Fibroblast of pulmonary artery (primary cell): ENCODE data around the gene FBXO46.

Source experiments
- DNase-seq: peaks from one replicate; pipeline ENCODE4 v3.0.0-alpha.2; 2010; ENCODE audit warnings: low read depth
- H3K4me3 ChIP-seq: replicated peaks from 2 replicates; pipeline ENCODE4 v1.5.1; 2011; ENCODE audit warnings: low read depth, mild to moderate bottlenecking, control low read depth, low read length, moderate library complexity
- CTCF ChIP-seq: IDR thresholded peaks from 2 replicates; pipeline ENCODE4 v1.5.1; 2011; ENCODE audit warnings: mild to moderate bottlenecking, control low read depth, low read length, inconsistent platforms; ENCODE audit errors: missing control alignments

FBXO46 gene

GRCh38 chr19:45711851-45712698 is 18.6 kb downstream of the FBXO46 start:
- no peak for TF ChIP-seq CTCF
- DNase-seq: no peak
- H3K4me3 ChIP-seq: no peak overlapping the region

- H3K4me3 ChIP-seq: no peak overlapping the region
- TF ChIP-seq CTCF: no peak
- no peak for DNase-seq
Measured at GRCh38 chr19:45710356-45711130, 20.2 kb downstream of the FBXO46 start.

- no peak for TF ChIP-seq CTCF
- DNase-seq: no peak
- no peak overlapping the region for H3K4me3 ChIP-seq
Measured at GRCh38 chr19:45705710-45706415, 24.8 kb downstream of the FBXO46 start.

GRCh38 chr19:45705115-45705514 is 25.6 kb downstream of the FBXO46 start:
- no peak for DNase-seq
- TF ChIP-seq CTCF: no peak
- no peak overlapping the region for H3K4me3 ChIP-seq

GRCh38 chr19:45701676-45702075 is 29.0 kb downstream of the FBXO46 start:
- no peak for DNase-seq
- TF ChIP-seq CTCF: no peak
- no peak overlapping the region for H3K4me3 ChIP-seq

GRCh38 chr19:45693106-45693788 is 37.4 kb downstream of the FBXO46 start:
- TF ChIP-seq CTCF: peak; percentile 88
- DNase-seq: peak; percentile 69
- peak overlapping the region; percentile 96 for H3K4me3 ChIP-seq
